K562 (cell line): ENCODE data around the gene MCL1. TPM values are rescaled to one million over a fixed set of nuclear protein-coding genes. Genes with fewer than 3 reads are reported as not detected.

Experiments
- HCFC1 ChIP-seq: IDR thresholded peaks from 2 replicates; pipeline ENCODE4 v1.6.1; 2012; ENCODE audit warnings: low read depth, low read length, improper control_type of control experiment
- LCOR ChIP-seq: sonication (generic); formaldehyde crosslinking; IDR thresholded peaks from 2 replicates; pipeline ENCODE4 v1.8.0; 2022; ENCODE audit warnings: mild to moderate bottlenecking, missing genetic modification reagents
- MBD2 ChIP-seq: sonication (generic); IDR thresholded peaks from 2 replicates; pipeline ENCODE4 v1.6.1; 2016; ENCODE audit warnings: low read depth, borderline replicate concordance
- NR2C2 ChIP-seq, 2 experiments: fragments of 200-800 bp in 1 of 2; sonication (Bioruptor generic) in 1 of 2; sonication (generic) in 1 of 2; formaldehyde crosslinking in 1 of 2; IDR thresholded peaks; 2 replicates each; pipeline versions ENCODE4 v1.6.1 to v1.8.0; 2016 to 2022; ENCODE audit warnings: mild to moderate bottlenecking in 1 of 2, missing compliant biosample characterization in 1 of 2, missing genetic modification characterization in 1 of 2, missing genetic modification reagents in 1 of 2
- NR2F6 ChIP-seq: fragments of 450-650 bp; formaldehyde crosslinking; IDR thresholded peaks from 2 replicates; pipeline ENCODE4 v1.4.0; 2020; ENCODE audit warnings: mild to moderate bottlenecking
- PCBP2 ChIP-seq: fragments of 200-400 bp; formaldehyde crosslinking; IDR thresholded peaks from 2 replicates; pipeline ENCODE4 v1.6.1; 2018; ENCODE audit warnings: low read length, low read depth, mild to moderate bottlenecking, moderate library complexity; ENCODE audit not compliant: poor library complexity, severe bottlenecking
- PPARD ChIP-seq: fragments of 250-450 bp; sonication (Bioruptor Pico); IDR thresholded peaks from 2 replicates; pipeline ENCODE4 v1.8.0; 2022; ENCODE audit warnings: inconsistent platforms, mild to moderate bottlenecking, moderate library complexity
- RBBP5 ChIP-seq: fragments of 200-600 bp; sonication (generic); IDR thresholded peaks from 2 replicates; pipeline ENCODE4 v1.6.1; 2012; ENCODE audit warnings: borderline replicate concordance, mild to moderate bottlenecking, low read length, control low read depth, inconsistent platforms; ENCODE audit not compliant: insufficient read depth, poor library complexity, severe bottlenecking
- SIN3A ChIP-seq, 2 experiments: fragments of 150-350 bp in 1 of 2; IDR thresholded peaks; 2 replicates each; pipeline ENCODE4 v1.6.1; 2011 to 2016; ENCODE audit warnings: borderline replicate concordance in 2 of 2, low read depth in 2 of 2, low read length in 2 of 2, mild to moderate bottlenecking in 2 of 2, moderate library complexity in 2 of 2; ENCODE audit not compliant: control insufficient read depth in 1 of 2
- SIN3B ChIP-seq: fragments of 450-650 bp; IDR thresholded peaks from 2 replicates; pipeline ENCODE4 v1.6.1; 2017; ENCODE audit warnings: low read depth, mild to moderate bottlenecking, moderate library complexity
- SMAD4 ChIP-seq: fragments of 250-450 bp; sonication (Bioruptor Pico); conservative IDR thresholded peaks from 2 replicates; pipeline ENCODE4 v1.8.0; 2021; ENCODE audit warnings: inconsistent platforms, mild to moderate bottlenecking, moderate library complexity
- THRA ChIP-seq: fragments of 450-650 bp; IDR thresholded peaks from 2 replicates; pipeline ENCODE4 v1.6.1; 2017; ENCODE audit warnings: mild to moderate bottlenecking, moderate library complexity
- ZBED1 ChIP-seq: IDR thresholded peaks from 2 replicates; pipeline ENCODE4 v1.6.1; 2014
- ZBTB7A ChIP-seq: IDR thresholded peaks from 2 replicates; pipeline ENCODE4 v1.6.1; 2011; ENCODE audit warnings: low read depth, mild to moderate bottlenecking, low read length, moderate library complexity, borderline replicate concordance; ENCODE audit not compliant: control insufficient read depth
- ZNF197 ChIP-seq: fragments of 200-800 bp; sonication (Bioruptor generic); IDR thresholded peaks from 2 replicates; pipeline ENCODE4 v1.6.1; 2016; ENCODE audit warnings: low read depth, missing genetic modification characterization, missing compliant biosample characterization
- polyA plus RNA-seq, 8 experiments: library from polyadenylated mRNA; depleted of rRNA in 4 of 8; stranded (reverse) in 5 of 8; unstranded in 3 of 8; fragments of >200 nt; fragmentation: Nextera tagmentation in 2 of 8; fragmentation: Illumina TruSeq in 1 of 8; extraction: Ambion mirVana in 2 of 8; extraction: Trizol in 1 of 8; gene quantifications; 2 replicates each; pipeline versions ENCODE4 v1.2.1 to v1.2.3, GENCODE V29; 2011 to 2014; ENCODE audit warnings: inconsistent platforms in 1 of 8, missing spikeins in 1 of 8
- total RNA-seq, 7 experiments: library from RNA; depleted of rRNA in 6 of 7; stranded (reverse); fragments of >200 nt in 6 of 7; fragmentation: Illumina TruSeq in 2 of 7; extraction: Trizol in 2 of 7; gene quantifications; 2 replicates each; pipeline versions ENCODE4 v1.2.1 to v1.2.3, GENCODE V29; 2011 to 2021; ENCODE audit warnings: low replicate concordance in 1 of 7
- TF ChIP-seq, protein P1 (sequence below): sonication (generic); formaldehyde crosslinking; IDR thresholded peaks from 2 replicates; pipeline ENCODE4 v1.4.0; 2020; ENCODE audit warnings: mild to moderate bottlenecking, missing genetic modification reagents
- TF ChIP-seq, protein P2 (sequence below): fragments of 200-800 bp; sonication (Bioruptor generic); IDR thresholded peaks from 2 replicates; pipeline ENCODE4 v1.6.1; 2016; ENCODE audit warnings: missing genetic modification characterization, missing compliant biosample characterization

Gene MCL1
- total and polyA plus RNA-seq, 9 of the 15 experiments (the other 6 are each of a cell fraction or from before 2014, with no cell fraction given) = 27.1 to 224 (median 138) TPM

DNA sequence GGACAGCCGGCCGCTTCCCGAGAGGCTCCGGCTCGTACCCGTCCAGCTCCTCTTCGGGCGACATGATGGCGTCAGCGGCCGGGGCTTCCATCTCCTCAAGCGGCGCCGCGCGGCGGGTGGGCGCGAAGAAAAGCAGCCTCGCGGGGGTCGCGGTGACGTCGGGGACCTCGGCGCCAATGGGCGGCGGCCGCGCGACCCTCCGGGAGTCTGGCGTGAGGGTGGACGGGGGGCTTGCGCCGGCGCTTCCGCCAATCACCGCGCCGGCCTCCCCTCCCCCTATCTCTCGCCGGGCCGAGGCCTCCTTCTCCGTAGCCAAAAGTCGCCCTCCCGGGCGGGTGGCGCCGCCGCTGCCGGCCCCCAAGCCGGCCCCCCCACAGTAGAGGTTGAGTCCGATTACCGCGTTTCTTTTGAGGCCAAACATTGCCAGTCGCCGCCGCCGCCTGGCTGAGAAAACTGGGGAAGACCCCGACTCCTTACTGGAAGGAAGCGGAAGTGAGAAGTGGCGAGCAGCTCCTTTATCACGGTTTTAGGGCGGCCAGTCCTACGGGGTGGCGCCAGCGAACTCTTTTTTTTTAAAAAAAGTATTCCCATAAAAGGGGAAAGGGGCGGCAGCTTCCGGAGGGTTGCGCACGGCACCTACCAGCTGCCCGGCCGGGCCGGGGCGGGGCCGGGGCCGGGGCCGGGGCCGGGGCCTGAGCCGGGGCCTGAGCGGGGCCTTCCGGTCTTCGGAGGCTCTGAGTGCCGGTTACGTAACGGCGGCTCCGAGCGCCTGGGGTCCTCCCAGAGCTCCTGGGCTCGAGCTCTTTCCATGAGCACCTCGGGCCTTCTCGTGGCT, at the start of gene MCL1 (continued):
- TF ChIP-seq PPARD = no peak
- TF ChIP-seq MBD2 = peak; percentile 90
- TF ChIP-seq, protein P1, sequence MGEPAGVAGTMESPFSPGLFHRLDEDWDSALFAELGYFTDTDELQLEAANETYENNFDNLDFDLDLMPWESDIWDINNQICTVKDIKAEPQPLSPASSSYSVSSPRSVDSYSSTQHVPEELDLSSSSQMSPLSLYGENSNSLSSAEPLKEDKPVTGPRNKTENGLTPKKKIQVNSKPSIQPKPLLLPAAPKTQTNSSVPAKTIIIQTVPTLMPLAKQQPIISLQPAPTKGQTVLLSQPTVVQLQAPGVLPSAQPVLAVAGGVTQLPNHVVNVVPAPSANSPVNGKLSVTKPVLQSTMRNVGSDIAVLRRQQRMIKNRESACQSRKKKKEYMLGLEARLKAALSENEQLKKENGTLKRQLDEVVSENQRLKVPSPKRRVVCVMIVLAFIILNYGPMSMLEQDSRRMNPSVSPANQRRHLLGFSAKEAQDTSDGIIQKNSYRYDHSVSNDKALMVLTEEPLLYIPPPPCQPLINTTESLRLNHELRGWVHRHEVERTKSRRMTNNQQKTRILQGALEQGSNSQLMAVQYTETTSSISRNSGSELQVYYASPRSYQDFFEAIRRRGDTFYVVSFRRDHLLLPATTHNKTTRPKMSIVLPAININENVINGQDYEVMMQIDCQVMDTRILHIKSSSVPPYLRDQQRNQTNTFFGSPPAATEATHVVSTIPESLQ (CRISPR knock-in tag) = peak; percentile 71; the same call in 1 of the 2 replicates
- TF ChIP-seq NR2F6 (CRISPR knock-in tag) = no peak
- peak; percentile 77 for TF ChIP-seq RBBP5
- TF ChIP-seq SIN3A (IDR thresholded peaks at IDR 0.05; ENCODE audit: borderline replicate concordance in 2 of 2, control insufficient read depth in 1 of 2, low read depth in 2 of 2, low read length in 2 of 2) = peak in 1 of 2 experiments; percentile 79; a peak in 2 of 4 replicates
- 0 out of 2 replicates have a peak, but pooled peaks have one; percentile 28 for TF ChIP-seq SIN3B
- TF ChIP-seq SMAD4 (CRISPR knock-in tag) = peak; percentile 75
- TF ChIP-seq ZBTB7A = peak; percentile 93
- TF ChIP-seq LCOR = peak; percentile 84; the same call in 1 of the 2 replicates
- TF ChIP-seq, protein P2, sequence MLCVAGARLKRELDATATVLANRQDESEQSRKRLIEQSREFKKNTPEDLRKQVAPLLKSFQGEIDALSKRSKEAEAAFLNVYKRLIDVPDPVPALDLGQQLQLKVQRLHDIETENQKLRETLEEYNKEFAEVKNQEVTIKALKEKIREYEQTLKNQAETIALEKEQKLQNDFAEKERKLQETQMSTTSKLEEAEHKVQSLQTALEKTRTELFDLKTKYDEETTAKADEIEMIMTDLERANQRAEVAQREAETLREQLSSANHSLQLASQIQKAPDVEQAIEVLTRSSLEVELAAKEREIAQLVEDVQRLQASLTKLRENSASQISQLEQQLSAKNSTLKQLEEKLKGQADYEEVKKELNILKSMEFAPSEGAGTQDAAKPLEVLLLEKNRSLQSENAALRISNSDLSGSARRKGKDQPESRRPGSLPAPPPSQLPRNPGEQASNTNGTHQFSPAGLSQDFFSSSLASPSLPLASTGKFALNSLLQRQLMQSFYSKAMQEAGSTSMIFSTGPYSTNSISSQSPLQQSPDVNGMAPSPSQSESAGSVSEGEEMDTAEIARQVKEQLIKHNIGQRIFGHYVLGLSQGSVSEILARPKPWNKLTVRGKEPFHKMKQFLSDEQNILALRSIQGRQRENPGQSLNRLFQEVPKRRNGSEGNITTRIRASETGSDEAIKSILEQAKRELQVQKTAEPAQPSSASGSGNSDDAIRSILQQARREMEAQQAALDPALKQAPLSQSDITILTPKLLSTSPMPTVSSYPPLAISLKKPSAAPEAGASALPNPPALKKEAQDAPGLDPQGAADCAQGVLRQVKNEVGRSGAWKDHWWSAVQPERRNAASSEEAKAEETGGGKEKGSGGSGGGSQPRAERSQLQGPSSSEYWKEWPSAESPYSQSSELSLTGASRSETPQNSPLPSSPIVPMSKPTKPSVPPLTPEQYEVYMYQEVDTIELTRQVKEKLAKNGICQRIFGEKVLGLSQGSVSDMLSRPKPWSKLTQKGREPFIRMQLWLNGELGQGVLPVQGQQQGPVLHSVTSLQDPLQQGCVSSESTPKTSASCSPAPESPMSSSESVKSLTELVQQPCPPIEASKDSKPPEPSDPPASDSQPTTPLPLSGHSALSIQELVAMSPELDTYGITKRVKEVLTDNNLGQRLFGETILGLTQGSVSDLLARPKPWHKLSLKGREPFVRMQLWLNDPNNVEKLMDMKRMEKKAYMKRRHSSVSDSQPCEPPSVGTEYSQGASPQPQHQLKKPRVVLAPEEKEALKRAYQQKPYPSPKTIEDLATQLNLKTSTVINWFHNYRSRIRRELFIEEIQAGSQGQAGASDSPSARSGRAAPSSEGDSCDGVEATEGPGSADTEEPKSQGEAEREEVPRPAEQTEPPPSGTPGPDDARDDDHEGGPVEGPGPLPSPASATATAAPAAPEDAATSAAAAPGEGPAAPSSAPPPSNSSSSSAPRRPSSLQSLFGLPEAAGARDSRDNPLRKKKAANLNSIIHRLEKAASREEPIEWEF (CRISPR knock-in tag) = no peak
- no peak; the same call in 1 of the 2 replicates for TF ChIP-seq ZNF197
- TF ChIP-seq ZBED1 = peak; percentile 88; the same call in 1 of the 2 replicates
- TF ChIP-seq THRA = no peak
- peak; percentile 51 for TF ChIP-seq HCFC1
- TF ChIP-seq NR2C2 (CRISPR knock-in tag; IDR thresholded peaks at IDR 0.05) = no peak
- peak; percentile 70; the same call in 1 of the 2 replicates for TF ChIP-seq NR2C2 (tag; IDR thresholded peaks at IDR 0.05)
- peak; percentile 94 for TF ChIP-seq PCBP2
